ENCODE results near the gene COPB2.

COPB2 gene

GRCh38 chr3:139307601-139308555, 81.6 kb downstream of the COPB2 start:
- no peak for TF ChIP-seq CTCF (IDR thresholded peaks at IDR 0.05; ENCODE audit: low read depth, low read length)
- no peak for DNase-seq (ENCODE audit: low read depth, low spot score)
- in situ Hi-C loops (cut with HindIII; ENCODE audit: low sequenced_read_pairs): loop anchor here (25.0 kb wide), 1 partner anchor 196 kb away; no protein-coding TSS in a partner anchor
- H3K4me3 ChIP-seq (ENCODE audit: low read depth, low read length): no peak overlapping the region

Measured in astrocyte of the spinal cord (primary cell).